Iris pigment epithelial cell (primary cell): Measurements from ENCODE around the gene BRCA2.

Experiments used
- DNase-seq: peaks from one replicate; pipeline ENCODE4 v3.0.0-alpha.2; 2011; ENCODE audit warnings: low read depth

The BRCA2 gene

DNA sequence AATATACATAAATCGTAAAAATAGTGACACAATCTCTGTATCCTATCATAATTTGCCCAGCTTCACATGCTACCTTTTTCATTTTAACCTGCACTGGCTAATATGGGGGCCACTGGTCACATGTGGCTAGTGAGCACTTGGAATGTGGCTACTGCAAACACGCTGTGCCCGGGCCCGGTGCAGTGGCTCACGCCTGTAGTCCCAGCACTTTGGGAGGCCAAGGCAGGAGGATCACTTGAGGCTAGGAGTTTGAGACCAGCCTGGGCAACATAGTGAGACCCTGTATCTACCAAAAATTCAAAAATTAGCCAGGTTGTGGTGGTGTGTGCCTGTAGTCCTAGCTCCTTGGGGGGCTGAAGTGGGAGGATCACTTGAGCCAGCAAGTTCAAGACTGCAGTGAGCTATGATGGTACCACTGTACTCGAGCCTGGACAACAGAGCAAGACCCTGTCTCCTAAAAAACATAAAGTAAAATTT, 114.2 kb downstream of the BRCA2 start:
- no peak for DNase-seq

DNA sequence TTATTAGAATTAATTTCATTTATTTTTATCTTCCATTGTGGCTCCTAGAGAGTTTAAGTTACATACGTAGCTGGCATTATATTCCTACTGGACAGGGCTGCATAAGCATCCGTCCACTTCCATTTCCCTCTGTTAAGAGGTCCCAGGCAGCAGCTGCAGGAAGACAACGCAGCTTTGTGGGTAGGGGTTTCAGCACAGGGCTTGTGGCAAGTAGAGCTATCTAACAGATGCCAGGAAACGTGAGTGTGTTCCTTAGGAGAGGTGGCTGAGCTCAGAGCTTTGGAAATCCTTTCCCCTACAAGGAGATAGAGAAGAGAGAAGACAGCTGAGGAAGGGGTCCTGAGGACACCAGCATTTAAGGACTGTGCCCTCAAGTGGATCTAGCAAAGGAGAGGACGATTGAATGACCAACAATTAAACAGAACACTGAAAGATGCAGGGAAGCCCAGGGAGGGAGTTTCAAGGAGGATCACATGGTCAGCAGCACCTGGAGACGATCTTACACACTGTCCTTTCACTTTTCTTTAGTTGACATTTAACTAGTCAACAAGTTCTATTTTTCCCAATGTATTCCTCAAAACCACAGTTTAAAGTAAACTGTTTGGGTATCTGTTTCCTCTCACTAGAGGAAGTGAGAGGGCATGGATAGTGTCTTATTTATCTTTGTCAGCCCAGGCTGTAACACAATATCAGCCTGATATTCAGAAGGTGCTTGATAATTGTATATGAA, 114.9 kb downstream of the BRCA2 start:
- DNase-seq: no peak

DNA sequence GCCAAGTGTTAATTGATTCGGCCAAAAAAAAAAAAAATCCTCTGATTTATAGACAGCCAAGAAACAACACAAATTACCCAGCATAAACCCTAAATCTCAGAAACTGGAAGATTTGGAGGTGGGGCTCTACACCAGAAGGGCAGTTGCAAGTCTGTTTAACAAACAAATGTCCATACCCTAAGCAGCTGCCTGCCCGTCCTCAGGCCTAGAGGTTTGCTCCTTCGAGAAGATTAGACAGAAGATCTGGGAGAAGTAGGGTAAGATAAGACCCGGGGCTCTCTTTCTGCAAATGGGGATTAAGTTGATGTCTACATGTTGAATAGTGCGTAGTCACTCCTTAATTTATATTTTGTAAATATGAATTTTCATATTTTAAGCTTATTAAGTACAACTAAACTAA, 116.1 kb downstream of the BRCA2 start:
- DNase-seq: no peak

DNA sequence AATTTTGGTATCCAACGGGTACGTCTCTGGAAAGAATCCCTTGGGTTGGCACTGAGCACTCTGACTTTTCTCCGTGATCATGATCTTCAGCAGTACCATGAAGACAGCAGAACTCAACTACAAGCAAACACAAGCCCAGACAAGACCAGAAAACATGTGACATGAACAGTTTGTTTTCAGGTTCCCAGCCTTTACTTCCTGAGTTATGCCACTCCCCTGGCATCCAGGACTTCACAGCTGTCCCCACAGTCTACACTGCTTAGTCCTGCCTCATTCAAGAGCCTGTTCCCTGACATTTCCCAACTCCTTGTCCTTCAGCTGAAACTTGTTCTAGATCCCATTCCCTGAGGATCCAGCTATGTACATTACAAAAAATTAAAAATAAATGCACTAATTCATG, 117.5 kb downstream of the BRCA2 start:
- DNase-seq: no peak

DNA sequence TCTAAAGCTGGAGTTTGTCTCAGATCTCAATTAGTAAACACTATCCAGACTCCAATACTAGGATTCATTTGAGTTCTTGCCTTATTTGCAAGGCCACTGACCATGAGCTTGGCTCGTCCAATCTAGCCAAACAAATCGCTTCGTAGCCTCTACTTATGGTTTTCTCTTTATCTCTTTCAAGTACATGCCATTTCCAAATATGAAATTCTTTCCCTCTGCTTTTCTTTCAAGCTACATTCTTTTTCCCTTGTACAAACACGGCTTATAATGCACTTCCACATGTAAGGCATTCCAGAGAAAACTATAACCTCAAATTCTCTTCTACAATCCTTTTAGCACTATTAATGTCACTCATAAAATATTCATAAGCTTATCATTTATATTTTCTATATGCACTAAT, 123.6 kb downstream of the BRCA2 start:
- DNase-seq: no peak

DNA sequence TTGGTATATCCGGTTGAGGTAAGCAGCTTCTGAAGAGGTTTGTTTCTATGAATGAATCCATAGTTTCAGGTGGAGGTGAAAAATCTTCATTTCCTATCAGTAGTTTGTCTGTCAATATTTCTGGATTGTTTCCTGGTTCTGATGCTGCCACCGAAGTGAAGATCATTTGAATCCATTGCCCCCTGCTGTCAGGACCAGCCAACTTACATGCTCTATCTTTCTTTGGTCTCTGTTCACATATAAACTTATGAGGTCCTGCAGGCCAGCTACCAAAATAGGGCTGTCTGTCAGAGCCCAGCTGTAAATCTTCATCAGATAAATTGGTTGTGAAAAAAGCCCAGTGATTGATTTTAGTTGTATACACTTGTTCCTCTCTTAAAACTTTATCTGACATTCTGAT, 127.8 kb downstream of the BRCA2 start:
- peak; percentile 31 for DNase-seq

DNA sequence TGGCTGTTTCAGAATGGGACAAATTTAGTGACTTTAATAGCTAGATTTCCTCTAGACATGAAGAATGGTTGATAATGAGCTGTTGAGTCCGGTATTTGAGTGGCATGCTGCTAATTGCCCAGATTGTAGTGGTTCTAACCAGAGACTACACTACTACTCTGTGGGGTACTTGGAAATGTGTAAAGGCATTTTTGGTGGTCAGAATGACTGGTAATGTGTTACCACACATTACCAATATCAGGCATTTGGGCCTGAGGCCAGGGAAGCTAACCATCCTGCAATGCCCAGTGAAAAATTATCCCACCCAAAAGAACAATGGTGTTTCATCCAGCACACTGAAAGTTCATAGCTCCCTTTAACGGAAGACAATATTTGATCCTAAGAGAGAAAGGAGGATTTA, 130.2 kb downstream of the BRCA2 start:
- DNase-seq: no peak

DNA sequence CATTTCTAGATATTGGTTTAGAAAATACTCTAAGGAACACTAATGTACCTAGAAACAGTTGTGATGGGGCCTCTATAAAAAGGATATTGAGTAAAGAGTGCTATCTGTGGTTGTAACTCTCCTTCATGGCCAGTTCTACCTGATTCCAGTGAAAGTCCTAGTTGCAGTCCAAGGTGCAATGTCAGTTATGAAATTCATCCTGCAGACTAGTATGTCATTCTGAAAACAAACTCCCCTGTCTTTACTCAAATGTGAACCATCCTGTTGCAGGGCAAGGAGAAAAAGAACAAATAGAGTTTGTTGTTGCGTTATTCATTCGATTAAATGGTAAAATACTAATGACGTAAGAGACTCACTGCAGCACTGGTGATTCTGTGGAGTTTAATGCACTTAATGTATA, 130.9 kb downstream of the BRCA2 start:
- DNase-seq: no peak

DNA sequence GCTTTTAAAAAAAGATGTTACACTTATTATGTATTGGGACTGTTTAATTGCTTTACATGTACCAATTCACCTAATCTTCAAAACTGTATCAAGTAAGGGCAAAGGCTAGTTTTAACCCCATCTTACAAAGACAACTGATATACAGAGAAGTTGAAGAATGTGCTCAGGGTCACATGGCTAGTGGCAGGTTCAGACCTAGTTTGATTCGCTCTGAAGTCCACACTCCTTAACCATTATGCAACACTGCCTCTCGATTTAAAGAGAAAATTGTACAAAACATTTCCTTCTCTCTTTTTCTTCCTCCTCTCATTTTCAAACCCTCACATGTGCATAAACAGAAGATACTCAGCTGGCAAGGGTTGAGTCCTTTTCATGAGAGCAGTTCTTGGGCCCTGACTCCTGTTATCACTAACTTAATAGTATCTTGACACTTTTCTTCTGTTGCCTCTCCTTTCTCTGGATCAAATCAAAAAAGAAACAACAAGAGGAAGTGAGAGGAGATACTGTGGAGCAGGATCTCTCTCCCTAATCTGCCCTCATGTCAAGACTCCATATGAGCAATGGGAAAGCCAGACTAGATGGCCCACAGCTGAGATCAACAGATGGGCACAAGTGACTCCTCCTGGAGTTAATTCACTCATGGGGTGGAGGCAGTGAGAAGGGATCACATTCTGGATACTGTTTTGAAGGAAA, 131.6 kb downstream of the BRCA2 start:
- DNase-seq: no peak

DNA sequence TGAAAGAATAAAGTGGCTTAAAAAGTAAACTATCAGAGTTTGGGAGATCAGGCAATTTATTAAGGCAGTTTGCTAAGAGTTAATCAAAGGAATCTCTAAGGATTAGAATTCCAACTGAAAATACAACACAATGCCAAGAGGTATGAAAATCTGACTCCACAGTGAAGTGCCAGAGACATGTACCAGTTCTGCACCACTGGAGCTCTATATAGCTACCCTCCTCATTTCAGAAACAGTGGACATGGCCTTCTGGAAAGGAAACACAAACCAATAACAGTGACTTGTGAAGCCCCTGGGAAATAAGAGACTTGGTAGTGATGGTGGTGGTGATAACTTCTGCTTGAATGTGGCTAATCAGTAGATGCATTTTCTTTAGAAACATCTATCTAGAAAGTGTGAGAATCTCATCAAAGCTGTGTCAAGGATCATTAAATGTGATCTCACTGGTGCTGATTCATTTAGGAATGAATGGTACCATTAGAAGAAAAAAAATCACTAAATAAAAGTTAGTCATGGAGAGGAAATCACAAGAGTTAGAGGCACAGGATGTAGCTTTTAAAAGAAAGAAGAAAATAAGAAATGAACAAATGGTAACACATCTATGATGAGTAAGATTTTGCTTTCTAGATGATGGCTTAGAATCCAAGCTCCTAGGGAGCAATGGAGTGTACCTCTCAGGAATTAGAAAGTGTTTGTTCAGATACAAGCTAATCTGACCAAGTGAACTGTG, 132.8 kb downstream of the BRCA2 start:
- no peak for DNase-seq

DNA sequence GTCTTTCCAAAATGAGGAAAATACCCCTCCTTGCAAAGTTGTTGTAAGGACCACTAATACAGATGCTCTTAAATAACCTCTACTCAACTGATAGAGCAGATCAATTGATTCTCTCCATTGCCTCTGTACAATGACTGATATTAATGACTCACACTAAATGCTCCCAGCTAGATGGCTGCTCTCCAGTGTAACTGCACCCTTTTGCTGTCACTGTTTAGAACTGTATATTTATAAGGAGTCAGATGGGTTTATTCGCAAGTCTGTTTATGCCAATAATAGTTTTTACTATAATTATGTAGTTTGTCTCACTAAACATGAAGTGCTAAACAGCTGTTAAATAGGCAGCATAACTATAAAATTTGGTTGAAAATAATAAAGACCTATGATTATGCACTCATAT, 133.7 kb downstream of the BRCA2 start:
- DNase-seq: no peak
